ENCODE results near the gene ZCCHC10. TPM values are rescaled to one million over a fixed set of nuclear protein-coding genes. Genes with fewer than 3 reads are reported as not detected.

The ZCCHC10 gene
- total and polyA plus RNA-seq, 9 of the 15 experiments (the other 6 are each of a cell fraction or from before 2014, with no cell fraction given) = 11.9 to 146 (median 51.8) TPM

DNA sequence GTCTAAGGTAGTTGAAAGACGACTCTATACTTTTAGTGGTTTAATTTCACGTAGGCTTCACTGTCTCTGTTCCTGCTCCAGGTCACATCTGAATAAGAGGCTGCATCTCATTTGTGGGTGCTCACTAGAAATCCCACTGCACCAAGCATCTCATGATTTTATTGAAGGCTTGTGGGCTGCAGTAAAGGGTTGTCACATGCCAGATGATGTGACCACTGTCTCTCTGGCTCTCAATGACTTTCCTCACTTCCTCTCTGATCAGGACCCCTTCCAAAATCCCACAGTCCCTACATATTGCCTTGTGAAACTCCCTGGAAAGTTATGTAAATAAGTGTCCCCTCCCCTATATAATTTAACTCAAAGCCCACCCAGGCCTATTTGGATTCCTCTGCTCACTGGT is 8.9 kb upstream of the ZCCHC10 start:
- H3K79me2 ChIP-seq (ENCODE audit: control insufficient read depth, insufficient read depth, low read length) = no peaks in the 10 kb centered on the region
- H3K36me3 ChIP-seq (ENCODE audit: control insufficient read depth, insufficient read depth, low read length) = no peaks in the 10 kb centered on the region
- H3K27ac ChIP-seq (ENCODE audit: extremely low read depth, low read depth, low read length) = no peak overlapping the region
- H3K9me3 ChIP-seq (replicated peaks; ENCODE audit: control insufficient read depth, insufficient read depth, low read depth, low read length) = no peaks in the 10 kb centered on the region
- H2AFZ ChIP-seq (ENCODE audit: low read depth, low read length) = no peak overlapping the region
- no peaks in the 10 kb centered on the region for H3K27me3 ChIP-seq (ENCODE audit: control insufficient read depth in 2 of 2, insufficient read depth in 2 of 2, low read length in 2 of 2)
- H3K9ac ChIP-seq (ENCODE audit: insufficient read depth in 1 of 2, low read depth in 2 of 2, low read length in 2 of 2) = no peak overlapping the region
- BruUV-seq (replicated peaks) = no TSS peak
- H3K4me1 ChIP-seq (replicated peaks in 1 of 2; ENCODE audit: control insufficient read depth in 2 of 2, insufficient read depth in 2 of 2, low read length in 2 of 2) = peaks cover 0 to 9% of the 10 kb centered on the region in 2 experiments; a peak in 2 of 5 replicates
- CTCF ChIA-PET (ENCODE audit: low intra/inter-chr PET ratio) = no interaction called here
- FAIRE-seq (no peak), DNase-seq (ENCODE audit: extremely low read depth in 1 of 4, low spot score in 3 of 4) (no peak), ATAC-seq (no peak)
- H3K4me2 ChIP-seq (ENCODE audit: insufficient read depth, low read length) = no peak overlapping the region
- POLR2A ChIA-PET = interaction anchor here (0.6 to 5.4 kb wide), 4 partner anchors 13 to 205 kb away, joined by 3 to 24 read pairs (median 4); partner anchors contain the start of gene HSPA4
- no peaks in the 10 kb centered on the region for H3K9me1 ChIP-seq (ENCODE audit: control insufficient read depth, insufficient read depth, low read length)
- TF ChIP-seq SPI1 (IDR thresholded peaks at IDR 0.05; ENCODE audit: borderline replicate concordance, low read depth, low read length) (0 out of 2 replicates have a peak, but pooled peaks have one; percentile 25), ZNF551 (CRISPR knock-in tag; IDR thresholded peaks at IDR 0.05) (no peak)
- H3K4me3 ChIP-seq = no peak overlapping the region
- in situ Hi-C loops (cut with MboI) = no loop called here
- no peaks in the 10 kb centered on the region for H4K20me1 ChIP-seq (replicated peaks; ENCODE audit: control insufficient read depth, insufficient read depth, low read length)
- intact Hi-C loops (cut with micrococcal nuclease) = no loop called here
- 44% methylated on average over 2 of the region's 2 CpGs for WGBS (ENCODE audit: insufficient coverage, low coverage, missing lambda C conversion rate)

- H3K27me3 ChIP-seq (ENCODE audit: control insufficient read depth in 2 of 2, insufficient read depth in 2 of 2, low read length in 2 of 2) = no peaks in the 10 kb centered on the region
- in situ Hi-C loops (cut with MboI) (no loop called here), intact Hi-C loops (cut with micrococcal nuclease) (no loop called here)
- no peak for FAIRE-seq
- ATAC-seq = no peak
- H3K79me2 ChIP-seq (ENCODE audit: control insufficient read depth, insufficient read depth, low read length) = no peaks in the 10 kb centered on the region
- H3K27ac ChIP-seq (ENCODE audit: extremely low read depth, low read depth, low read length) = no peak overlapping the region
- 75% methylated on average over 11 of the region's 11 CpGs for WGBS (ENCODE audit: insufficient coverage, low coverage, missing lambda C conversion rate)
- TF ChIP-seq, protein P1, sequence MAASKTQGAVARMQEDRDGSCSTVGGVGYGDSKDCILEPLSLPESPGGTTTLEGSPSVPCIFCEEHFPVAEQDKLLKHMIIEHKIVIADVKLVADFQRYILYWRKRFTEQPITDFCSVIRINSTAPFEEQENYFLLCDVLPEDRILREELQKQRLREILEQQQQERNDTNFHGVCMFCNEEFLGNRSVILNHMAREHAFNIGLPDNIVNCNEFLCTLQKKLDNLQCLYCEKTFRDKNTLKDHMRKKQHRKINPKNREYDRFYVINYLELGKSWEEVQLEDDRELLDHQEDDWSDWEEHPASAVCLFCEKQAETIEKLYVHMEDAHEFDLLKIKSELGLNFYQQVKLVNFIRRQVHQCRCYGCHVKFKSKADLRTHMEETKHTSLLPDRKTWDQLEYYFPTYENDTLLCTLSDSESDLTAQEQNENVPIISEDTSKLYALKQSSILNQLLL (CRISPR knock-in tag; IDR thresholded peaks at IDR 0.05; ENCODE audit: borderline replicate concordance) = no peak
- TF ChIP-seq SMARCC2 (IDR thresholded peaks at IDR 0.05; ENCODE audit: low read depth) (no peak), PYGO2 (tag; IDR thresholded peaks at IDR 0.05) (no peak), ZFP91 (CRISPR knock-in tag; IDR thresholded peaks at IDR 0.05) (no peak), MAFG (tag; conservative IDR thresholded peaks at IDR 0.05) (no peak), CTBP1 (IDR thresholded peaks at IDR 0.05; ENCODE audit: borderline replicate concordance) (no peak)
- ChIA-PET CTCF (ENCODE audit: low intra/inter-chr PET ratio) (no interaction called here), POLR2A (interaction anchor here (0.5 to 1.4 kb wide), 4 partner anchors 14 to 190 kb away, joined by 3 to 8 read pairs (median 4); partner anchors contain the start of gene HSPA4)
- no peaks in the 10 kb centered on the region for H4K20me1 ChIP-seq (replicated peaks; ENCODE audit: control insufficient read depth, insufficient read depth, low read length)
- BruUV-seq (replicated peaks) = no TSS peak
- no peak overlapping the region for H3K4me3 ChIP-seq
- H3K9me3 ChIP-seq (replicated peaks; ENCODE audit: control insufficient read depth, insufficient read depth, low read depth, low read length) = no peaks in the 10 kb centered on the region
- DNase-seq (ENCODE audit: extremely low read depth in 1 of 4, low spot score in 3 of 4) = no peak
- H3K4me1 ChIP-seq (replicated peaks in 1 of 2; ENCODE audit: control insufficient read depth in 2 of 2, insufficient read depth in 2 of 2, low read length in 2 of 2) = peaks cover 0 to 12% of the 10 kb centered on the region in 2 experiments; a peak in 2 of 5 replicates
- no peaks in the 10 kb centered on the region for H3K9me1 ChIP-seq (ENCODE audit: control insufficient read depth, insufficient read depth, low read length)
- H2AFZ ChIP-seq (ENCODE audit: low read depth, low read length) = no peak overlapping the region
- H3K4me2 ChIP-seq (ENCODE audit: insufficient read depth, low read length) = no peak overlapping the region
- no peak overlapping the region for H3K9ac ChIP-seq (ENCODE audit: insufficient read depth in 1 of 2, low read depth in 2 of 2, low read length in 2 of 2)
- H3K36me3 ChIP-seq (ENCODE audit: control insufficient read depth, insufficient read depth, low read length) = no peaks in the 10 kb centered on the region
Observed at GRCh38 chr5:133034064-133034463, 7.7 kb upstream of the ZCCHC10 start.
